Mesendoderm (in vitro differentiated cells): Measurements from ENCODE around the gene ISY1.
"Not testable (repeated sequence)": the region's sequence is repeated elsewhere in the genome, so short reads cannot be mapped to it uniquely, and the experiment has no call there.

Source experiments
- DNase-seq: peaks from one replicate; pipeline ENCODE4 v3.0.0; 2013
- H2AK5ac ChIP-seq: 2 replicates; pipeline ENCODE4 v1.6.1; 2013; ENCODE audit warnings: low read length, inconsistent platforms
- H2BK120ac ChIP-seq: 2 replicates; pipeline ENCODE4 v1.6.1; 2013; ENCODE audit warnings: low read depth, mild to moderate bottlenecking, low read length, moderate library complexity, mixed read lengths
- H2BK15ac ChIP-seq: replicated peaks from 2 replicates; pipeline ENCODE4 v1.6.1; 2013; ENCODE audit warnings: low read depth, mild to moderate bottlenecking, moderate library complexity
- H2BK5ac ChIP-seq: 2 replicates; pipeline ENCODE4 v1.6.1; 2013; ENCODE audit warnings: low read length, inconsistent platforms
- H3K18ac ChIP-seq: 2 replicates; pipeline ENCODE4 v1.6.1; 2013; ENCODE audit warnings: mild to moderate bottlenecking, low read length, mixed read lengths
- H3K23ac ChIP-seq: one replicate; pipeline ENCODE4 v1.6.1; 2013; ENCODE audit warnings: low read length
- H3K27ac ChIP-seq: 2 replicates; pipeline ENCODE4 v1.5.1; 2013; ENCODE audit warnings: low read depth, mild to moderate bottlenecking, inconsistent platforms, low read length, moderate library complexity
- H3K27me3 ChIP-seq: 2 replicates; pipeline ENCODE4 v1.6.1; 2013; ENCODE audit warnings: low read length, control low read depth, mild to moderate bottlenecking, inconsistent platforms; ENCODE audit not compliant: insufficient read depth, poor library complexity
- H3K36me3 ChIP-seq: 2 replicates; pipeline ENCODE4 v1.6.1; 2013; ENCODE audit warnings: low read length, inconsistent platforms; ENCODE audit not compliant: control insufficient read depth, insufficient read depth
- H3K4ac ChIP-seq: one replicate; pipeline ENCODE4 v1.6.1; 2013; ENCODE audit warnings: low read depth, mild to moderate bottlenecking, low read length, moderate library complexity
- H3K4me1 ChIP-seq: 2 replicates; pipeline ENCODE4 v1.6.1; 2013; ENCODE audit warnings: low read depth, low read length, inconsistent platforms; ENCODE audit not compliant: control insufficient read depth
- H3K4me2 ChIP-seq: 2 replicates; pipeline ENCODE4 v1.6.1; 2013; ENCODE audit warnings: low read length
- H3K4me3 ChIP-seq: 2 replicates; pipeline ENCODE4 v1.5.1; 2013; ENCODE audit warnings: mild to moderate bottlenecking, low read length
- H3K56ac ChIP-seq: one replicate; pipeline ENCODE4 v1.6.1; 2013; ENCODE audit warnings: low read length
- H3K79me1 ChIP-seq: 2 replicates; pipeline ENCODE4 v1.6.1; 2013; ENCODE audit warnings: low read length, inconsistent platforms
- H3K79me2 ChIP-seq: 2 replicates; pipeline ENCODE4 v1.6.1; 2013; ENCODE audit warnings: mild to moderate bottlenecking, low read length; ENCODE audit not compliant: control insufficient read depth, insufficient read depth
- H3K9ac ChIP-seq: 2 replicates; pipeline ENCODE4 v1.6.1; 2013; ENCODE audit warnings: low read length, inconsistent platforms
- H4K5ac ChIP-seq: one replicate; pipeline ENCODE4 v1.6.1; 2013; ENCODE audit warnings: low read length
- H4K8ac ChIP-seq: one replicate; pipeline ENCODE4 v1.6.1; 2013; ENCODE audit warnings: low read depth, mild to moderate bottlenecking, control low read depth, low read length, moderate library complexity
- WGBS: extraction: QIAGEN DNeasy Blood & Tissue Kit; methylation state at CpG from one replicate; pipeline ENCODE4 v1.1.7; 2013; ENCODE audit warnings: low lambda C conversion rate, missing lambda C conversion rate; ENCODE audit not compliant: insufficient coverage; ENCODE audit errors: extremely low coverage; 5-methylcytosine and 5-hydroxymethylcytosine counted together

Gene ISY1

GRCh38 chr3:129197321-129197720 is 36.5 kb upstream of the ISY1 start:
- no peak overlapping the region for H3K27ac ChIP-seq
- no peak overlapping the region for H3K23ac ChIP-seq
- no peak overlapping the region for H2AK5ac ChIP-seq
- no peak overlapping the region for H3K9ac ChIP-seq
- H2BK15ac ChIP-seq: no peak overlapping the region
- H3K27me3 ChIP-seq: no peaks in the 10 kb centered on the region
- H4K5ac ChIP-seq: no peak overlapping the region
- H2BK120ac ChIP-seq: no peak overlapping the region
- WGBS: no CpG with 5 or more reads among the region's 1 CpG
- H3K18ac ChIP-seq: no peak overlapping the region
- no peak overlapping the region for H3K56ac ChIP-seq
- H3K4me2 ChIP-seq: no peak overlapping the region
- H3K36me3 ChIP-seq: no peaks in the 10 kb centered on the region
- H3K4me1 ChIP-seq: no peaks in the 10 kb centered on the region
- H3K4ac ChIP-seq: no peak overlapping the region
- no peaks in the 10 kb centered on the region for H3K79me1 ChIP-seq
- DNase-seq: no peak
- no peak overlapping the region for H2BK5ac ChIP-seq
- no peaks in the 10 kb centered on the region for H3K79me2 ChIP-seq
- H4K8ac ChIP-seq: no peak overlapping the region
- H3K4me3 ChIP-seq: no peak overlapping the region

- no peaks in the 10 kb centered on the region for H3K4me1 ChIP-seq
- no peak overlapping the region for H2AK5ac ChIP-seq
- H2BK120ac ChIP-seq: no peak overlapping the region
- no peak overlapping the region for H3K4me3 ChIP-seq
- no peak overlapping the region for H4K8ac ChIP-seq
- no peak overlapping the region for H3K4ac ChIP-seq
- H3K36me3 ChIP-seq: no peaks in the 10 kb centered on the region
- H3K27ac ChIP-seq: no peak overlapping the region
- no peak overlapping the region for H3K9ac ChIP-seq
- no peak for DNase-seq
- no peak overlapping the region for H4K5ac ChIP-seq
- no peak overlapping the region for H3K18ac ChIP-seq
- H3K27me3 ChIP-seq: no peaks in the 10 kb centered on the region
- no peaks in the 10 kb centered on the region for H3K79me2 ChIP-seq
- H2BK15ac ChIP-seq: no peak overlapping the region
- H2BK5ac ChIP-seq: no peak overlapping the region
- no peak overlapping the region for H3K56ac ChIP-seq
- no CpG with 5 or more reads among the region's 3 CpGs for WGBS
- H3K23ac ChIP-seq: no peak overlapping the region
- no peak overlapping the region for H3K4me2 ChIP-seq
- no peaks in the 10 kb centered on the region for H3K79me1 ChIP-seq
These were observed 35.7 kb upstream of the ISY1 start for GRCh38 chr3:129196601-129197000.

GRCh38 chr3:129195731-129196256 is 34.9 kb upstream of the ISY1 start:
- Histone ChIP-seq H2BK120ac (no peak overlapping the region), H3K36me3 (no peaks in the 10 kb centered on the region), H3K56ac (no peak overlapping the region), H3K4me3 (no peak overlapping the region), H3K4me2 (no peak overlapping the region), H3K9ac (no peak overlapping the region), H3K18ac (no peak overlapping the region), H4K8ac (no peak overlapping the region), H2BK15ac (no peak overlapping the region), H3K79me2 (no peaks in the 10 kb centered on the region), H3K23ac (peak overlapping the region; percentile 66), H3K27ac (no peak overlapping the region), H3K27me3 (no peaks in the 10 kb centered on the region), H4K5ac (no peak overlapping the region), H2AK5ac (no peak overlapping the region), H3K4me1 (no peaks in the 10 kb centered on the region), H2BK5ac (no peak overlapping the region), H3K79me1 (no peaks in the 10 kb centered on the region), H3K4ac (no peak overlapping the region)
- WGBS: no CpG with 5 or more reads among the region's 6 CpGs
- no peak for DNase-seq

- H2BK5ac ChIP-seq, H3K4me1 ChIP-seq, H3K27ac ChIP-seq, H3K4me2 ChIP-seq, H3K18ac ChIP-seq, H3K9ac ChIP-seq, H4K8ac ChIP-seq, DNase-seq, H3K4ac ChIP-seq, H3K4me3 ChIP-seq, H3K56ac ChIP-seq, H2BK15ac ChIP-seq, H2AK5ac ChIP-seq, H4K5ac ChIP-seq, H3K36me3 ChIP-seq, H3K23ac ChIP-seq, H3K79me2 ChIP-seq, H3K27me3 ChIP-seq, H3K79me1 ChIP-seq, H2BK120ac ChIP-seq: not testable (repeated sequence)
- WGBS: no CpG with 5 or more reads among the region's 8 CpGs
These were observed 28.9 kb upstream of the ISY1 start for GRCh38 chr3:129189793-129190192.

DNA sequence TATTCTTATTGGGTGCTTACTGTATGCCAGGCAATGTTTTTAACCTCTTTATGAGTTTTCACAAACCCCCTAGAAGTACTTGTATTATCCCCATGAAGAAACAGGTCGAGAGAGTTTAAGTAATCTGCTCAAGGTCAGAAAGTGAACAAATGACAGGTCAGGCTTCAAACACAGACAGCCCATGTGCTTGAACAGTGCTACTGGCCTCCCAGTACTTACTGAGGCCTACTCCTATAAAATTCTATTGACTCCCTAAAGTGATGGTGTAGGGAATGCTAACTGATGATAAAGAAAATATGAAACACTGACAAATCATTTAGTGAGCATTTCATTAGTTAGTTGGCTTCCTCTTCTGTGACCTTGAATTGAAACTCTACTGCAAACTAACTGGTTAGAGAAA is 27.0 kb upstream of the ISY1 start:
- no peak for DNase-seq
- Histone ChIP-seq H2BK15ac (no peak overlapping the region), H4K5ac (no peak overlapping the region), H3K79me2 (peaks cover 12% of the 10 kb centered on the region), H3K9ac (no peak overlapping the region), H3K27ac (no peak overlapping the region), H3K36me3 (no peaks in the 10 kb centered on the region), H3K27me3 (no peaks in the 10 kb centered on the region), H3K18ac (no peak overlapping the region), H3K4me3 (no peak overlapping the region), H3K4me1 (no peaks in the 10 kb centered on the region), H4K8ac (no peak overlapping the region), H3K4ac (no peak overlapping the region), H3K4me2 (no peak overlapping the region), H3K79me1 (peaks cover 1% of the 10 kb centered on the region), H2BK120ac (no peak overlapping the region), H3K23ac (no peak overlapping the region), H2BK5ac (no peak overlapping the region), H3K56ac (no peak overlapping the region), H2AK5ac (no peak overlapping the region)
- WGBS: no CpG with 5 or more reads among the region's 1 CpG

- Histone ChIP-seq H3K23ac (no peak overlapping the region), H3K36me3 (no peaks in the 10 kb centered on the region), H3K18ac (no peak overlapping the region), H2BK5ac (no peak overlapping the region), H3K9ac (no peak overlapping the region), H3K4me2 (no peak overlapping the region), H3K4ac (no peak overlapping the region), H3K79me2 (peaks cover 33% of the 10 kb centered on the region), H3K27me3 (no peaks in the 10 kb centered on the region), H2AK5ac (no peak overlapping the region), H4K5ac (no peak overlapping the region), H3K27ac (no peak overlapping the region), H3K79me1 (peaks cover 1% of the 10 kb centered on the region), H2BK120ac (no peak overlapping the region), H3K4me1 (no peaks in the 10 kb centered on the region), H2BK15ac (no peak overlapping the region), H3K4me3 (no peak overlapping the region), H4K8ac (no peak overlapping the region), H3K56ac (no peak overlapping the region)
- no peak for DNase-seq
- no CpG with 5 or more reads among the region's 3 CpGs for WGBS
These were observed 24.9 kb upstream of the ISY1 start for GRCh38 chr3:129185783-129186182.
